ENCODE data around the gene ZNF426.

DNA sequence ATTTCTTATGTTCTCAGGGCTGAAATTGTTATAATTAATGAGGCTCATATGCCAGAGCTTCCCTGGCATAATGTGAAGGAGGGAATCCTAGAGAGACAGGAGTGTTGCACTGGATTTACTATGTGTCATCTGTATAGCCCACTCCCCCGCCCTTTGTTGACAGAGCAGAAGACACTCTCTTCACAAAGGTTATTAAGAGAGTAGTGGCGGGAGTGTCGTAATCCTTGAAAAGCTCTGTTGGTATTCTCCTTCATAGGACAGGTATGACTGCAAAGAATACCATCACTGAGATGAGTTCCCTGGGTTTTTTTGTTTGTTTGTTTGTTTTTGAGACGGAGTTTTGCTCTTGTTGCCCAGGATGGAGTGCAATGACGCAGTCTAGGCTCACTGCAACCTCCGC lies 31.8 kb upstream of the ZNF426 start:
- TF ChIP-seq, protein P1, sequence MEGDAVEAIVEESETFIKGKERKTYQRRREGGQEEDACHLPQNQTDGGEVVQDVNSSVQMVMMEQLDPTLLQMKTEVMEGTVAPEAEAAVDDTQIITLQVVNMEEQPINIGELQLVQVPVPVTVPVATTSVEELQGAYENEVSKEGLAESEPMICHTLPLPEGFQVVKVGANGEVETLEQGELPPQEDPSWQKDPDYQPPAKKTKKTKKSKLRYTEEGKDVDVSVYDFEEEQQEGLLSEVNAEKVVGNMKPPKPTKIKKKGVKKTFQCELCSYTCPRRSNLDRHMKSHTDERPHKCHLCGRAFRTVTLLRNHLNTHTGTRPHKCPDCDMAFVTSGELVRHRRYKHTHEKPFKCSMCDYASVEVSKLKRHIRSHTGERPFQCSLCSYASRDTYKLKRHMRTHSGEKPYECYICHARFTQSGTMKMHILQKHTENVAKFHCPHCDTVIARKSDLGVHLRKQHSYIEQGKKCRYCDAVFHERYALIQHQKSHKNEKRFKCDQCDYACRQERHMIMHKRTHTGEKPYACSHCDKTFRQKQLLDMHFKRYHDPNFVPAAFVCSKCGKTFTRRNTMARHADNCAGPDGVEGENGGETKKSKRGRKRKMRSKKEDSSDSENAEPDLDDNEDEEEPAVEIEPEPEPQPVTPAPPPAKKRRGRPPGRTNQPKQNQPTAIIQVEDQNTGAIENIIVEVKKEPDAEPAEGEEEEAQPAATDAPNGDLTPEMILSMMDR (conservative IDR thresholded peaks at IDR 0.05; ENCODE audit: low read depth, low read length): no peak
- no peak for TF ChIP-seq EZH2 (IDR thresholded peaks at IDR 0.05; ENCODE audit: borderline replicate concordance, low read depth, low read length, poor library complexity, severe bottlenecking)
